GM19395 (cell line): Measurements from ENCODE around the gene SBDS.

Experiments
- ATAC-seq: cut with Tn5 transposase; IDR thresholded peaks from one replicate; pipeline ENCODE4 v1.9.1; 2021; ENCODE audit warnings: mild to moderate bottlenecking, moderate library complexity; ENCODE audit not compliant: unreplicated experiment

The SBDS gene

GRCh38 chr7:66948480-66949109, 46.8 kb downstream of the SBDS start:
- ATAC-seq, result no peak

- no peak for ATAC-seq
Measured at GRCh38 chr7:66946545-66946944, 48.8 kb downstream of the SBDS start.

GRCh38 chr7:66939325-66939724, 56.1 kb downstream of the SBDS start:
- no peak for ATAC-seq

GRCh38 chr7:66937940-66938339, 57.4 kb downstream of the SBDS start:
- no peak for ATAC-seq
